ENCODE data around the gene RHEB.

RHEB gene

GRCh38 chr7:151462306-151462779, 57.4 kb downstream of the RHEB start:
- no peak for TF ChIP-seq CTCF (IDR thresholded peaks at IDR 0.05; ENCODE audit: low read depth, low read length, missing control alignments)
- Histone ChIP-seq H3K27me3 (replicated peaks) (no peaks in the 10 kb centered on the region), H3K27ac (no peak overlapping the region), H3K4me3 (ENCODE audit: low read depth, low read length) (no peak overlapping the region), H3K36me3 (replicated peaks) (peaks cover 21% of the 10 kb centered on the region)
- in situ Hi-C loops (cut with HindIII; ENCODE audit: low pct_ligation_motif_present, low sequenced_read_pairs) = no loop called here
- no peak for DNase-seq

GRCh38 chr7:151461942-151462230, 57.8 kb downstream of the RHEB start:
- Histone ChIP-seq H3K27me3 (replicated peaks) (no peaks in the 10 kb centered on the region), H3K27ac (no peak overlapping the region), H3K36me3 (replicated peaks) (peaks cover 21% of the 10 kb centered on the region), H3K4me3 (ENCODE audit: low read depth, low read length) (no peak overlapping the region)
- TF ChIP-seq CTCF (IDR thresholded peaks at IDR 0.05; ENCODE audit: low read depth, low read length, missing control alignments) = no peak
- no peak for DNase-seq
- in situ Hi-C loops (cut with HindIII; ENCODE audit: low pct_ligation_motif_present, low sequenced_read_pairs) = no loop called here

GRCh38 chr7:151461096-151461941, 58.4 kb downstream of the RHEB start:
- no peak for TF ChIP-seq CTCF (IDR thresholded peaks at IDR 0.05; ENCODE audit: low read depth, low read length, missing control alignments)
- Histone ChIP-seq H3K36me3 (replicated peaks) (peaks cover 19% of the 10 kb centered on the region), H3K4me3 (ENCODE audit: low read depth, low read length) (no peak overlapping the region), H3K27me3 (replicated peaks) (no peaks in the 10 kb centered on the region), H3K27ac (no peak overlapping the region)
- in situ Hi-C loops (cut with HindIII; ENCODE audit: low pct_ligation_motif_present, low sequenced_read_pairs) = no loop called here
- DNase-seq = no peak

GRCh38 chr7:151460474-151460855, 59.2 kb downstream of the RHEB start:
- in situ Hi-C loops (cut with HindIII; ENCODE audit: low pct_ligation_motif_present, low sequenced_read_pairs) = no loop called here
- H3K27me3 ChIP-seq (replicated peaks) = no peaks in the 10 kb centered on the region
- DNase-seq = no peak
- peaks cover 12% of the 10 kb centered on the region for H3K36me3 ChIP-seq (replicated peaks)
- H3K27ac ChIP-seq = no peak overlapping the region
- H3K4me3 ChIP-seq (ENCODE audit: low read depth, low read length) = no peak overlapping the region
- TF ChIP-seq CTCF (IDR thresholded peaks at IDR 0.05; ENCODE audit: low read depth, low read length, missing control alignments) = no peak

GRCh38 chr7:151459726-151460473, 59.8 kb downstream of the RHEB start:
- Histone ChIP-seq H3K4me3 (ENCODE audit: low read depth, low read length) (peak overlapping the region; percentile 35), H3K36me3 (replicated peaks) (peaks cover 6% of the 10 kb centered on the region), H3K27ac (no peak overlapping the region), H3K27me3 (replicated peaks) (no peaks in the 10 kb centered on the region)
- TF ChIP-seq CTCF (IDR thresholded peaks at IDR 0.05; ENCODE audit: low read depth, low read length, missing control alignments) = peak; percentile 64
- peak; percentile 76 for DNase-seq
- in situ Hi-C loops (cut with HindIII; ENCODE audit: low pct_ligation_motif_present, low sequenced_read_pairs) = no loop called here
